HepG2 (cell line): ENCODE data around the gene ZMIZ1. TPM values are rescaled to one million over a fixed set of nuclear protein-coding genes. Genes with fewer than 3 reads are reported as not detected.

Source experiments
- CREB3 ChIP-seq: sonication (generic); formaldehyde crosslinking; IDR thresholded peaks from 2 replicates; pipeline ENCODE4 v1.5.0; 2020; ENCODE audit warnings: missing genetic modification reagents
- DNMT1 ChIP-seq: sonication (generic); formaldehyde crosslinking; IDR thresholded peaks from 2 replicates; pipeline ENCODE4 v1.5.1; 2020; ENCODE audit warnings: mild to moderate bottlenecking, missing genetic modification reagents
- MATR3 ChIP-seq: sonication (generic); formaldehyde crosslinking; IDR thresholded peaks from 2 replicates; pipeline ENCODE4 v1.4.0; 2020; ENCODE audit warnings: missing genetic modification reagents
- PRDM15 ChIP-seq: sonication (generic); formaldehyde crosslinking; IDR thresholded peaks from 2 replicates; pipeline ENCODE4 v1.4.0; 2020; ENCODE audit warnings: missing genetic modification reagents
- THAP8 ChIP-seq: sonication (generic); formaldehyde crosslinking; IDR thresholded peaks from 2 replicates; pipeline ENCODE4 v1.5.1; 2020; ENCODE audit warnings: missing genetic modification reagents, mild to moderate bottlenecking, borderline replicate concordance
- TRAFD1 ChIP-seq: sonication (generic); formaldehyde crosslinking; IDR thresholded peaks from 2 replicates; pipeline ENCODE4 v1.5.1; 2020; ENCODE audit warnings: missing genetic modification reagents, mild to moderate bottlenecking, borderline replicate concordance
- ZBTB14 ChIP-seq: sonication (generic); formaldehyde crosslinking; IDR thresholded peaks from 2 replicates; pipeline ENCODE4 v1.4.0; 2020; ENCODE audit warnings: missing genetic modification reagents
- ZBTB49 ChIP-seq: sonication (generic); formaldehyde crosslinking; IDR thresholded peaks from 2 replicates; pipeline ENCODE4 v1.4.0; 2020; ENCODE audit warnings: missing genetic modification reagents, borderline replicate concordance
- ZNF264 ChIP-seq: sonication (generic); formaldehyde crosslinking; IDR thresholded peaks from 2 replicates; pipeline ENCODE4 v1.4.0; 2020; ENCODE audit warnings: missing genetic modification reagents
- ZNF282 ChIP-seq: fragments of 450-650 bp; IDR thresholded peaks from 2 replicates; pipeline ENCODE4 v1.6.1; 2018; ENCODE audit not compliant: partially characterized antibody
- ZNF33B ChIP-seq: sonication (generic); formaldehyde crosslinking; IDR thresholded peaks from 2 replicates; pipeline ENCODE4 v1.5.1; 2020; ENCODE audit warnings: mild to moderate bottlenecking, missing genetic modification reagents
- ZNF354B ChIP-seq: sonication (generic); formaldehyde crosslinking; IDR thresholded peaks from 2 replicates; pipeline ENCODE4 v1.8.0; 2022; ENCODE audit warnings: mild to moderate bottlenecking, missing genetic modification reagents
- ZNF550 ChIP-seq: sonication (generic); formaldehyde crosslinking; IDR thresholded peaks from 2 replicates; pipeline ENCODE4 v1.4.0; 2020; ENCODE audit warnings: mild to moderate bottlenecking, missing genetic modification reagents, borderline replicate concordance
- ZNF891 ChIP-seq: sonication (generic); formaldehyde crosslinking; IDR thresholded peaks from 2 replicates; pipeline ENCODE4 v1.5.0; 2020; ENCODE audit warnings: mild to moderate bottlenecking, missing genetic modification reagents
- polyA plus RNA-seq, 8 experiments: library from polyadenylated mRNA; depleted of rRNA in 3 of 8; stranded (reverse) in 7 of 8; unstranded in 1 of 8; fragments of >200 nt; fragmentation: Illumina TruSeq in 4 of 8; extraction: Trizol in 4 of 8; gene quantifications; 2 replicates each; pipeline versions ENCODE4 v1.2.1 to v1.2.3, GENCODE V29; 2011 to 2016; ENCODE audit warnings: low read depth in 4 of 8, missing spikeins in 1 of 8, mixed read lengths in 1 of 8; ENCODE audit not compliant: insufficient read depth in 1 of 8
- total RNA-seq, 5 experiments: library from RNA; depleted of rRNA; stranded (reverse); fragments of >200 nt; fragmentation: Illumina TruSeq; extraction: Trizol; gene quantifications; 2 replicates each; pipeline ENCODE4 v1.2.3, GENCODE V29; 2016; ENCODE audit warnings: low read depth in 1 of 5

ZMIZ1 gene
- total and polyA plus RNA-seq, 2 of the 13 experiments (the other 11 are each of a cell fraction or from before 2014, with no cell fraction given): 5.3 to 10.2 TPM

- TF ChIP-seq CREB3 (no peak), PRDM15 (CRISPR knock-in tag) (no peak), THAP8 (CRISPR knock-in tag) (no peak), ZBTB49 (CRISPR knock-in tag) (no peak), ZNF550 (no peak), MATR3 (CRISPR knock-in tag) (no peak), DNMT1 (CRISPR knock-in tag) (no peak), ZNF33B (no peak), ZNF354B (CRISPR knock-in tag) (no peak), ZBTB14 (no peak), ZNF282 (no peak), ZNF891 (no peak), ZNF264 (CRISPR knock-in tag) (no peak), TRAFD1 (CRISPR knock-in tag) (no peak)
Observed at GRCh38 chr10:79188154-79188965, 119.6 kb downstream of the ZMIZ1 start (continued).
